ENCODE data around the gene SVEP1.

- TF ChIP-seq FOXP2 (optimal IDR thresholded peaks at IDR 0.05; ENCODE audit: control extremely low read depth, extremely low read length, insufficient read depth) = no peak
- no peak for TF ChIP-seq POLR2AphosphoS5 (IDR thresholded peaks at IDR 0.05; ENCODE audit: borderline replicate concordance, low read depth, low read length)
- no peak for TF ChIP-seq EZH2 (IDR thresholded peaks at IDR 0.05)
These were observed 179.6 kb downstream of the SVEP1 start for GRCh38 chr9:110399983-110400382.
